ENCODE results near the gene BRDT.

Gene BRDT

DNA sequence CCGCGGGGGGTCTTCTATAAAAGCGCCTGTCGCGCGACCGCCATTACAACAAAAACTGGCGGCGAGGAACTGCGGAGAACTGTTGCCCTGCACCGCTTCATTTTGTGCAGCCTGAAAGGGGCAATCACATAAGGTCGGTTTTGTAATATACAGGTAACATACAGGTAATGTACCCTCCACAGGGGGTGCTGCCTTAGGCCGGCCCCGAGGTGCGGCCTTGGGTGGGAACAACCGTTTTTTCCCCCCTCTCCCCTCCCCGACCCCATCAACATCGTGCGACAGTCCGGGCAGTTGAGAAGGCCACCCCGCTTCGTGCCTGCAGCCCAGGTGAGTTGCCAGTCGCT, at the start of gene BRDT:
Gene BRDT (plus strand): TSS at position 46 of the 344 bp plus-strand sequence. CDS start 13,354 bp downstream, outside the sequence.
- DNase-seq, result no peak

DNA sequence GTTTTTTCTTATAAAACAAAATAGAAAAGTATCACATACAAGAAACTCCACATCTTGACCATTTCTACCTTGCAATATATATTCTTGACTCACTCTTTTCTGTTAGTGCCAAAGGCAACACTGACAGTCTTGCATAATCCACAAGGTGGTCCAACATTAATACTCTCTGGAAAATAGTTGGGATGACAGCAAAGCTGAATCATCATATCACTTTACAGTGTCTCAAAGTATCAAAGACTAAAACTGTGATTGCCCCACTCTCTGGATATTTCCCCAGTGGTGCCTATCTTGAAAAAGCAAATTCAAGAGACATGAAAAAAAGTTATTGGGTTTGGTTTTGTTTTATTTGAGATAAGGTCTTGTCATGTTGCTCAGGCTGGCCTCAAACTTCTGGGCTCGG, 48.6 kb upstream of the BRDT start:
- DNase-seq, result no peak

DNA sequence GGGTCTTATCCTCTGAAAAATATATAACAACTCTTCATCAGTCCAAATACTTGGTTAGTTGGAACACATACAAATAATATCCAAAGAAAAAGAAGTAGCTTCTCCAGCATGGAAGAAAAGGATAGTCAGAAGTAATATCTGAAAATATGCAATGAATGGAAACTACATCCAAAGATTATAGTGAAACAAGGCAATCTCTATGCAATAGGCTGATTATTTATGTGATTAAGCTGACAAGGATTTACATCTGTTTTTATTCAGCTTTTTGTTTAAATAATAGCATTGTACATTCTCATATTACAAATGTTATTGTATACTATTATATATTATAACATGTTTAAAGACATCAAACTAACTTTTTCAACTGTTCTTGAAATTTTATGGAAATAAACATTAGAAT, 48.0 kb upstream of the BRDT start:
- no peak for DNase-seq

DNA sequence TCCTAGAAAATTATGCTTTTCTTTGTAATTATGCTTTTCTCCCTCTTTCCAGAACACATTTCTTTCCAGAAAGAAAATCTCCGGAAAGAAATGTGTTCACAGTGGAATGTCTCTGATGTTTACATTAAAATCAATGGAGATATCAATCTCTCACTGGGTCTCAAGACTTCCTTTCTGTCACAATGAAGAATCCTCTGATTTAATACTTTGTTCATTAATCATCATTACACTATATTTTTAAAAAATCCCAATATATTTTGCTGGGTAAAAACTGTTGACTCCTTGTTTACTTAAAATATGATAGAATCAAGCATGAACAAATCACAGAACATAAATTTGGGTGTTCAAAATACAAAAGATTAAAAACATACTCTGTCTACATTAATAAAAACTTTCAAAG, 36.9 kb upstream of the BRDT start:
- DNase-seq, result no peak

DNA sequence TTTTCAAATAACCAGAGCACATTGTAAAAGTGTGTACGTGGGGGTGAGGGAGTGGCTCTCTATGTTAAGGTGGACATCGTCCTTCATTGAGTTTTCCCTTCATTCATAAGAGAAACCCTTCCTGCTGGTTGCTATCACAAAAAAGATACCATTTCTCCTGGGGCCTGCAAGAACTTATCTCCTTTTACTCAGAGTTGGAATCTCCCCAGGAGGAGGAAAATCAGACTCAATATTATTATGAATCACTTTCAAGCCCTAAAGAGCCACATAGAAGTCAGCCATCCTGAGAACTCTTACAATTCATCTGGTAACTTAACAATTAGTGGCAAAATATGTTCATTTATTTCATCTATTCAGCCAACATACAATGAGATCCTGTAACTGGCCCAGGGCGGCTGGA, 36.2 kb upstream of the BRDT start:
- no peak for DNase-seq

- no peak for DNase-seq
Observed at GRCh38 chr1:91916046-91916445, 33.2 kb upstream of the BRDT start.

DNA sequence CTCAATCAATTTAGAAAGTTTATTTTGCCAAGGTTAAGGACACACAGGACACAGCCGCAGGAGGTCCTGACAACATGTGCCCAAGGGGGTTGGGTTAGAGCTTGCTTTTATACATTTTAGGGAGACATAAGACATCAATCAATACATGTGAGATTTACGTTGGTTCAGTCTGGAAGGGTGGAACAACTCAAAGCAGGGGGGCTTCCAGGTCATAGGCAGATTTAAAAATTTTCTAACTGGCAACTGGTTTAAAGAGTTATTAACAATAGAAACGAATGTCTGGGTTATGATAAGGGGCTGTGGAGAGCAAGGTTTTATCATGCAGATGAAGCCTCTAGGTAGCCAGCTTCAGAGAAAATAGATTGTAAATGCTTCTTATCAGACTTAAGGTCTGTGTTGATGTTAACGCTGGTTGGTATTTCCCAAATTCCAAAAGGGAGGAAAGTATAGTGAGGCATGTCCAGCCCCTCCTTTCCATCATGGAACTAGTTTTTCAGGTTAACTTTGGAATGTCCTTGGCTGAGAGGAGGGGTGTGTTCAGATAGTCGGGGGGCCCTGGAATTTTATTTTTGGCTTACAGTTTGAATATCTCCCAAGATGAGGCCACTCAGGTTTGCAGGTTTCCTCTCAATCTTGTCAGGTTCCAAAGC, 32.3 kb upstream of the BRDT start:
- no peak for DNase-seq

DNA sequence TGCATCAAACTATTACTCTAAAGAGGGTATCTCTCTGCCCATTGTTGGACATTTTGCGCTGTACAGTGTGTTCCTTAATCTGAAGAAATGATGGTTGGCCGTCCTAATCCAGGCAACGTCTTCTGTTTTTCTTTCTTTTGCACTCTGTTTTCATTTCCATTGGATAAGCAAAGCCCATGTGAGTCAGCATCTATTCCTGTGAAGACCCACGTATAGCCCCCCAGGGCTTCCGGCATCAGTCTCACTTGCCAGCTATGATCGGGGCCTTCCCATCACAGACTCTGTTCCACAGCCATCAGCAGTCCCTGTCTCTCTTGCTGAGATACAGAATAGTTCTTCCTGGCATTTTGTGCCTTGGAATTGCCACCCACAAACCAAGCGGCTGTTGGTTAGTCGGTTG, 29.2 kb upstream of the BRDT start:
- DNase-seq, result no peak

DNA sequence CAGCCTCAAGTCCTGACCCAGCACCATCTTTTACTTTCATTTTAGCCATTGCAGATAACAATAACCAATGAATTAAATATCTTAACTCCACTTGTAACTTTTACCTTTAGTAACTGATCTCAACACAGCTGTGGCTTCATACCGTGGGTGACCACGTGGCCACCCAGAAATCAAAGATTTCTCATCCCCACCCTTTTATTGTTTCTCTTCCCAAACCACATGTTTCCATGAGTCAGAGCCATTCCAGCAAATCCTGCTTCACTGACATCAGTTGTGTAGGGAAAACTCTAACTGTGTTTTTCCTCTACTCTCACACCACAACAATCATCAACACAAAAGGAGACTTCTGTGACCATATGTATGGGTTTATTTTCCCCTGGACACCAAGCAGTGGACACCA, 25.1 kb upstream of the BRDT start:
- no peak for DNase-seq

DNA sequence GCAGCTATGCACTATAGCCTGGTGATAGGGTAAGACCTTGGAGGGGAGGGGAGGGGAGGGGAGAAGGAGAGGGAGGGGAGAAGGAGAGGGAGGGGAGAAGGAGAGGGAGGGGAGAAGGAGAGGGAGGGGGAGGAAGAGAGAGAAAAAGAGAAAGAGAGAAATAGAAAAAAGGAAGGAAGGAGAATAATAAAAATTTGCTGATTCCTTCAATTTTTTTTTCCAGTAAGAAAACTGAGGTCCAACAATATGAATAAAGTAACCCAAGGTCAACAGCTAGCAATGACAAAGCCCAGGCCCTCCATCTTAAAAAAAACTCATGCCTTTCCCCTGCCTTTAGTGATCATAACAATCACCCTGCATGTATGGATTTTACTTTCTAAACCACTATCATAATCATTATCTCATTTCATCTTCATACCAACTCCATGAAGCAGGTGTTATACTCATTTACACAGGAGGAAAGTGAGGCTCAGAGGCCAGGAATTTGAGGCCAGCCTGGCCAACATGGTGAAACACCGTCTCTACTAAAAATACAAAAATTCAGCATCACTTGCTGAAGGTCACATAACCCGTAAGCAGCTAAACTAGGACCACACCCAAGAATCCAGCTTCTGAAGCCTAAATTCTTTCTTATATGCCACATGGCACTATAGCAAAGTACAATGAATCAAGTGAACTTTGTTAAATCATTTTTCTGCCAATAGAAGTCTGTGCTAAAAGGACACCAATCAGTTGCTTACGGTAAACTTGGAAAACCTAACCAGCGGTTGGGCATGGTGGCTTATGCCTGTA, 23.4 kb upstream of the BRDT start:
- DNase-seq, result no peak

DNA sequence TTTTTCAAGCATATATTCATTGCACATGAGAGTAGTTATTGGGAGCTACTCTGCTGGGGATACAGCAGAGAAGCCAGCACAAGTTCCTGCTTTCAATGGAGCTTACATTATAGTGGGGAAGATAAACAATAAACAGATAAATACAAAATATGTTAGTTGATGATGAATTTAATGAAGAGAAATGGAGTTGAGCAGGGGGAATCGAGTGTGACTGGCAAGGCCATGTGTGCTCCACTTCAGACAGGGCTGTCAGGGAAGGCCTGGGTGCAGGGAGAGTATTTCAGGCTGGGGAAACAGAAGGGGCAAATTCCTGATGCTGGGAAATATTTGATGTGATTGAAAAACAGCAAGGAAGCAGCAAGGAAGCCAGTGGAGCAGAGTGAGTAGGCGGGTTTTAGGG, 21.2 kb upstream of the BRDT start:
- DNase-seq, result no peak

GRCh38 chr1:91929250-91929649, 20.0 kb upstream of the BRDT start:
- no peak for DNase-seq

GRCh38 chr1:91937613-91938012, 11.6 kb upstream of the BRDT start:
- DNase-seq, result no peak

DNA sequence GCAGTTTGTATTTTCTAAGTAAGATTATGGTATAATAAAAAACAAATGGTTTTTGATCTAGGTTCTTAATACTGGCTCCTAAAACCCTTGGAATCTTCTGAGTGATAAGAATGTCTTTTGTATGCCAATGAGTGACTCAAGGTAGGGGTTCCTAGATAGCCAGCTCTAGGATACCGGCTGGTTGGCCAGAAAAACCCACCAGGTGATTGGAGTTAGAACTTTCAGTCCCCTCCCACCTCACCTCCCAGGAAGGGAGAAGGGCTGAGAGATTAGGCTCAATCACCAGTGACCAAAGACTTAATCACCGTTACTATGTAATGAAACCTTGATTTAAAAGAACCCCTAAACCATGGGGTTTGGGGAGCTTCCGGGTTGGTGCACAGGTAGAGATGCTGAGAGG, 8.7 kb upstream of the BRDT start:
- DNase-seq, result no peak

- DNase-seq, result no peak
Observed at GRCh38 chr1:91944087-91944486, 5.1 kb upstream of the BRDT start.

GRCh38 chr1:91948097-91948496, 1.1 kb upstream of the BRDT start:
- DNase-seq, result no peak

GRCh38 chr1:91948501-91949355, 473 bp upstream of the BRDT start:
- peak in 1 of 2 experiments; percentile 12 for DNase-seq

- DNase-seq, result no peak
Observed at GRCh38 chr1:91952187-91952586, 3.0 kb downstream of the BRDT start.

DNA sequence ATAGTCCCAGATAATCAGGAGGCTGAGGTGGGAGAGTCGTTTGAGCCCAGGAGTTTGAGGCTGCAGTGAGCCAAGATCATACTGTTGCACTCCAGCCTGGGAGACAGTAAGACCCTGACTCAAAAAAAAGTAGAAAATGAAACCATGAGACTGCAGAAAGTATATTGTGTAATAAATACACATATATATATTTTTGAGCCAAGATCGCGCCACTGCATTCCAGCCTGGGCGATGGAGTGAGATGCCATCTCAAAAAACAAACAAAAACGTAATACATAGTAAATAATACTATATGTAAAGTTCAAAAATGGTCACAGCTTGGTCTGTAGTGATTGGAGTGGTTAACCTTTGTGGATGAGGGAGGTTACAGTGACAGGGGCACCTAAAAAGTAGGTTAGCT, 9.7 kb downstream of the BRDT start:
- DNase-seq, result no peak

DNA sequence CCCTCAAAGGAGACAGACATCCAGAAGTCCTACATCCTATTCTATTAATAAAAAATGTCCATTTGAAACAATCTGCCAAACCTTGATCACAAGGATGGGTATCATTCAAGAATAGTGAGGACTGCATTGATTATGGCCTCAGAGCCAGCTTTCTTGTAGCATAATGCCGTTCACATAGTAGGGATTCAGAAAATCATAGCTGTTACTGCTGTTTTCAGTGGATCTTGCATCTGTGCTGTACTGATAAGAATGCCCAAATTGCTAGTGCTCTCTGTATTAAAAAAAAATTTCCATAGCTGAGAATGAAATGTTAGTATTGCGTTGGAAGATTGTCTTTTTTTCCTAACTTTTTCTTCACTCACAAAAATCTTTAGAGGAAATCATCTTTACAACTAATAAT, 19.1 kb downstream of the BRDT start:
- DNase-seq, result no peak

- no peak for DNase-seq
Observed at GRCh38 chr1:91979383-91979782, 30.2 kb downstream of the BRDT start.

- DNase-seq, result no peak
Observed at GRCh38 chr1:91980663-91981062, 31.5 kb downstream of the BRDT start.

- no peak for DNase-seq
Observed at GRCh38 chr1:91981996-91982609, 32.9 kb downstream of the BRDT start.
